22Rv1 (cell line): ENCODE measurements around the gene HAVCR1.

Experiments used
- H3K27ac ChIP-seq: fragments of 450-650 bp; 2 replicates; pipeline ENCODE4 v1.5.1; 2017
- ZFX ChIP-seq: fragments of 450-650 bp; IDR thresholded peaks from 2 replicates; pipeline ENCODE4 v1.6.1; 2017; ENCODE audit warnings: antibody characterized with exemption, borderline replicate concordance
- TF ChIP-seq, protein P1 (sequence below): fragments of 450-650 bp; IDR thresholded peaks from 2 replicates; pipeline ENCODE4 v1.5.1; 2017; ENCODE audit warnings: mild to moderate bottlenecking

Gene HAVCR1

DNA sequence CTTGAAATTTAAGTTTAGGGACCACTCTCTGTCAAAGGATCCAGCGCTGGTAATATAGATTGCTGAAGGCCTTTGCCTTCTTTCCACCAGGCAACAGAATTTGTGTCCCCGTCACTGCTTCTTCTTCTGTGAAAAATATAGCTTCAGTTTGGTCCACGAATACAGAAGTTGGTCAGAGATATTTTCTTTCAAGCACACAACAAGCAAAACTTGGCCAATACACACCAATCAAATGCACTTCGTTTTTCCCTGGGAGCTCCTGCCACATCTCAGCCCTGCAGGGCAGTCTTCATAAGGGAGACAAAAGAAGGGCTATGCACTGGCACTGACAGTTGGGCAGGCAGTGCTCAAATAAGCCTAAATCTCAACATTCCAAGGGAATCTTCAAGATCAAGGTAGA is 27.0 kb upstream of the HAVCR1 start:
- no peak overlapping the region for H3K27ac ChIP-seq
- TF ChIP-seq, protein P1, sequence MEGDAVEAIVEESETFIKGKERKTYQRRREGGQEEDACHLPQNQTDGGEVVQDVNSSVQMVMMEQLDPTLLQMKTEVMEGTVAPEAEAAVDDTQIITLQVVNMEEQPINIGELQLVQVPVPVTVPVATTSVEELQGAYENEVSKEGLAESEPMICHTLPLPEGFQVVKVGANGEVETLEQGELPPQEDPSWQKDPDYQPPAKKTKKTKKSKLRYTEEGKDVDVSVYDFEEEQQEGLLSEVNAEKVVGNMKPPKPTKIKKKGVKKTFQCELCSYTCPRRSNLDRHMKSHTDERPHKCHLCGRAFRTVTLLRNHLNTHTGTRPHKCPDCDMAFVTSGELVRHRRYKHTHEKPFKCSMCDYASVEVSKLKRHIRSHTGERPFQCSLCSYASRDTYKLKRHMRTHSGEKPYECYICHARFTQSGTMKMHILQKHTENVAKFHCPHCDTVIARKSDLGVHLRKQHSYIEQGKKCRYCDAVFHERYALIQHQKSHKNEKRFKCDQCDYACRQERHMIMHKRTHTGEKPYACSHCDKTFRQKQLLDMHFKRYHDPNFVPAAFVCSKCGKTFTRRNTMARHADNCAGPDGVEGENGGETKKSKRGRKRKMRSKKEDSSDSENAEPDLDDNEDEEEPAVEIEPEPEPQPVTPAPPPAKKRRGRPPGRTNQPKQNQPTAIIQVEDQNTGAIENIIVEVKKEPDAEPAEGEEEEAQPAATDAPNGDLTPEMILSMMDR, result no peak
- no peak for TF ChIP-seq ZFX

DNA sequence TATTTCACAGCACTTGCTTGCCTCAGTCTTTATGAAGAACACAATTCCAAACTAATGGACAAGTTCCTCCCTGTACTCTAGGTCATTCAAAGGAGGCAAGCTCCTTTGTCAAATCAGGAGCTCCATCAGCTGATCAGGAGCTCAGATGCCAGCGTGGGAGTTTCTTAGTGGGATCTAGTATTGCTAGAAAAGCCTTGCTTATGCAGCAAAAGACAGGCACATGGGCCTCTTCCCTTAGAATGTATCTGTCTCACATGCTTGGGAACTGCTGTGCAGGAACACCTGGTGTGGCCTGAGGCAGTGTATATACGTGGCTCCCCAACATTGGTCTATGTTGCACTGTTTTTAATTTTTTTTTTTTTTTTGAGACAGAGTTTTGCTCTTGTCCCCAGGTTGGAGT is 21.4 kb upstream of the HAVCR1 start:
- no peak overlapping the region for H3K27ac ChIP-seq

DNA sequence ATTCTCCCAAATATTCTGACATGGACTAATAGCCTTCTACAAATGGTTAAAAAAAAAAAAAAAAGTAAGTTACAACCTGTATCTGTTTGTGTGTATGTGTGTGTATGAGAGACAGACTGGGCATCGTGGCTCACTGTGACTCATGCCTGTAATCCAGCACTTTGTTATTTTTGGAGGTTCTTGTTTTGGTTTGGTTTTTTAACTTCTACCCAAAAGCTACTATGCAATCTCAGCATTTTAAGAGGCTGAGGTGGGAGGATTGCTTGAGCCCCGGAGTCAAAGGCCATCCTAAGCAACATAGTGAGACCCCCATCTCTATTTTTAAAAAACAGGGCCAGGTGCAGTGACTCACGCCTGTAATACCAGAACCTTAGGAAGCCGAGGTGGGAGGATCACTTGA is 17.6 kb upstream of the HAVCR1 start:
- TF ChIP-seq, protein P1, result no peak
- TF ChIP-seq ZFX, result no peak

More for the DNA sequence above, 21.4 kb upstream of the HAVCR1 start:
- no peak for TF ChIP-seq ZFX
- TF ChIP-seq, protein P1, result no peak

DNA sequence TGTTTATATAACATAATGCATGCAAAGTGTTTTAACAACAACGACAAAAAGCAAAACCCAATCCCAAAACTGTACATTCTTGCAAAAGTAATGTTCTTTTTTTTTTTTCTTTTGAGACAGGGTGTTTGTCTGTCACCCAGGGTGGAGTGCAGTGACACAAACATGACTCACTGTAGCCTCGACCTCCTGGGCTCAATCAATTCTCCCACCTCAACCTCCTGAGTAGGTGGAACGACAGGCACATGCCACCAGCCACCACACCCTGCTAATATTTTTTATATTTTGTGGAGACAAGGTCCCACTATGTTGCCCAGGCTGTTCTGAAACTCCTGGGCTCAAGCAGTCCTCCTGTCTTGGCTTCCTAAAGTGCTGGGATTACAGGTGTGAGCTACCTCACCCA is 13.6 kb upstream of the HAVCR1 start:
- TF ChIP-seq, protein P1, result no peak
- no peak for TF ChIP-seq ZFX
- H3K27ac ChIP-seq, result no peak overlapping the region

More for the DNA sequence above, 17.6 kb upstream of the HAVCR1 start:
- H3K27ac ChIP-seq, result no peak overlapping the region

DNA sequence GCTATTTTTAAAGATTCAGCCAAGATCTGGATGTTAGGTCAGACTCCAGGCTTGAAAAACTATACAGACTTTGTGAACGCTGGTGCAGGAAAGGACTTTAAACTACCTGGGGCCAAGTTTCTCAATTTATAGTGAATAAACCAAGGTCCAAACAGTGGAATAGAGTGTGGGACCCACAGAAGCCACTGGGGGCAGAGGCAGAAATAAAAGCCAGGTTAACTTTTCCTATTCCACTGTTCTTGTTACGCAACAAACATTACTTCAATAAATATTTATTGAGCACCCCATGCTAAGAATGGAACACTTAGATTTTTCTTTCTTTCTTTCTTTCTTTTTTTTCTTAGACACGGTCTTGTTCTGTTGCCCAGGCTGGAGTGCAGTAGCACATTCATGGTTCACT is 11.0 kb upstream of the HAVCR1 start:
- no peak overlapping the region for H3K27ac ChIP-seq
- TF ChIP-seq, protein P1, result no peak
- TF ChIP-seq ZFX, result no peak

DNA sequence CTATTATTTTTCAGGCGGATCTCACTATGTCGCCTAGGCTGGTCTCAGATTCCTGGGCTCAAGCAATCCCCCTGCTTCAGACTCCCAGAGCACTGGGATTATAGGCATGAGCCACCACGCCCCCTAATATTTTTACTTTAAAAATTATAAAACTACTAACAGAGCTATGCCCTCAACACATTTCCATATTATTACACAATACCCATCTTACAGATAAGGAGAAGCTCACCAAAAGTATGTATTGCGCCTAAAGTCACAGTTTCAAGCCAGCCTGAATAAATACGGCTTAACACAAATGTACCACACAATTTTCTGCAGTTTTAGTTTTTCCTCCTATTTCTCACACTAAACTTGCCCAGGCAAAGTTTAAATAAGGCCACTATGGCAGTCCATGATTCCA is 9.9 kb upstream of the HAVCR1 start:
- no peak for TF ChIP-seq ZFX
- TF ChIP-seq, protein P1, result no peak
- H3K27ac ChIP-seq, result no peak overlapping the region

DNA sequence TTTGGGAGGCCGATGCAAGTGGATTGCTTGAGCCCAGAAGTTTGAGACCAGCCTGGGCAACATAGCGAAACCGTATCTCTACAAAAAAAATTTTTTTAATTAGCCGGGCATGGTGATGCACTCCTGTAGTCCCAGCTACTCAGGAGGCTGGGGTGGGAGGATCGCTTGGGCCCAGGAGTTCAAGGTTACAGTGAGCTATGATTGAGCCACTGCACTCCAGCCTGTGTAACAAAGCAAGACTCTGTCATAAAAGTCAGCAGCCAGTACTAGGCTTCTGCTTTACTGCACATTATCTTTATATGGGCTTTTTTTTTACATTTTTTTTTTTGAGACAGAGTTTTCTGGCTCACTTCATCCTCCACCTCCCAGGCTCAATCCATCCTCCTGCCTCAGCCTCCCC is 9.4 kb upstream of the HAVCR1 start:
- H3K27ac ChIP-seq, result no peak overlapping the region
- TF ChIP-seq, protein P1, result no peak
- TF ChIP-seq ZFX, result no peak
